Prostate gland (tissue), 2 donors: Measurements from ENCODE around the gene CNKSR3. TPM values are rescaled to one million over a fixed set of nuclear protein-coding genes. Genes with fewer than 3 reads are reported as not detected.

Experiments
- DNase-seq: peaks from one replicate; pipeline ENCODE4 v3.0.0-alpha.2; 2019; ENCODE audit warnings: low spot score
- H3K27ac ChIP-seq, 2 donors: fragments of 200-600 bp; sonication (generic); 2 replicates each; pipeline ENCODE4 v1.5.1; 2017 to 2019
- H3K27me3 ChIP-seq: fragments of 200-600 bp; sonication (generic); replicated peaks from 2 replicates; pipeline ENCODE4 v1.5.1; 2019; ENCODE audit not compliant: insufficient read depth
- H3K36me3 ChIP-seq, 2 donors: fragments of 200-600 bp; sonication (generic); 1 replicate in 1 of 2; 2 replicates in 1 of 2; pipeline versions ENCODE4 v1.5.1 to v1.8.1; 2017 to 2019
- H3K4me1 ChIP-seq: fragments of 200-600 bp; sonication (generic); replicated peaks from 2 replicates; pipeline ENCODE4 v1.5.1; 2019
- H3K4me3 ChIP-seq, 2 donors: fragments of 200-600 bp; sonication (generic); 2 replicates each; pipeline ENCODE4 v1.5.1; 2017 to 2019
- H3K9me3 ChIP-seq: fragments of 200-600 bp; sonication (generic); 2 replicates; pipeline ENCODE4 v1.5.1; 2017
- CTCF ChIP-seq, 4 experiments: fragments of 200-600 bp in 2 of 4; fragments of 450-650 bp in 2 of 4; sonication (generic) in 2 of 4; IDR thresholded peaks; 1 replicate in 3 of 4; 2 replicates in 1 of 4; pipeline ENCODE4 v1.5.1; 2016 to 2019; ENCODE audit warnings: antibody characterized with exemption in 4 of 4, mild to moderate bottlenecking in 2 of 4, moderate library complexity in 2 of 4
- POLR2A ChIP-seq: fragments of 450-650 bp; IDR thresholded peaks from one replicate; pipeline ENCODE4 v1.6.1; 2016; ENCODE audit warnings: antibody characterized with exemption, mild to moderate bottlenecking
- POLR2AphosphoS5 ChIP-seq: sonication (generic); formaldehyde crosslinking; IDR thresholded peaks from one replicate; pipeline ENCODE4 v1.6.1; 2017; ENCODE audit warnings: antibody characterized with exemption
- whole genome bisulfite sequencing: methylation state at CpG from one replicate; pipeline ENCODE4 v1.1.5; 2018; 5-methylcytosine and 5-hydroxymethylcytosine counted together
- intact Hi-C: fragments of 100-400 bp; cut with DNase I; formaldehyde crosslinking; loops from one replicate; pipeline ENCODE4 v1.14.2; 2022
- total RNA-seq, 2 donors: library from RNA; depleted of rRNA; stranded (reverse); fragments of >200 nt; gene quantifications; one replicate each; pipeline ENCODE4 v1.1.0, GENCODE V29; 2016

The CNKSR3 gene
- total RNA-seq, 2 donors from 2014 or later: 8.7 to 23.5 TPM

- Histone ChIP-seq H3K4me3 (no peak overlapping the region), H3K4me1 (no peaks in the 10 kb centered on the region), H3K9me3 (no peaks in the 10 kb centered on the region), H3K27me3 (no peaks in the 10 kb centered on the region), H3K36me3 (no peaks in the 10 kb centered on the region), H3K27ac (no peak overlapping the region)
- no peak for TF ChIP-seq POLR2AphosphoS5
- no peak for TF ChIP-seq CTCF (IDR thresholded peaks at IDR 0.05)
- TF ChIP-seq POLR2A: no peak
- DNase-seq: no peak
- whole genome bisulfite sequencing: 42% methylated on average over 2 of the region's 2 CpGs
- intact Hi-C loops: no loop called here
Observed at GRCh38 chr6:154447954-154448353, 62.5 kb downstream of the CNKSR3 start.

- no peaks in the 10 kb centered on the region for H3K27me3 ChIP-seq
- H3K9me3 ChIP-seq: no peaks in the 10 kb centered on the region
- no peak overlapping the region for H3K4me3 ChIP-seq
- H3K36me3 ChIP-seq: no peaks in the 10 kb centered on the region
- no peaks in the 10 kb centered on the region for H3K4me1 ChIP-seq
- no peak overlapping the region for H3K27ac ChIP-seq
- TF ChIP-seq POLR2AphosphoS5: no peak
- no peak for TF ChIP-seq POLR2A
- no peak for TF ChIP-seq CTCF (IDR thresholded peaks at IDR 0.05)
- DNase-seq: no peak
- 92% methylated on average over 8 of the region's 8 CpGs for WGBS
- intact Hi-C loops: no loop called here
Observed at GRCh38 chr6:154446984-154447383, 63.5 kb downstream of the CNKSR3 start.

DNA sequence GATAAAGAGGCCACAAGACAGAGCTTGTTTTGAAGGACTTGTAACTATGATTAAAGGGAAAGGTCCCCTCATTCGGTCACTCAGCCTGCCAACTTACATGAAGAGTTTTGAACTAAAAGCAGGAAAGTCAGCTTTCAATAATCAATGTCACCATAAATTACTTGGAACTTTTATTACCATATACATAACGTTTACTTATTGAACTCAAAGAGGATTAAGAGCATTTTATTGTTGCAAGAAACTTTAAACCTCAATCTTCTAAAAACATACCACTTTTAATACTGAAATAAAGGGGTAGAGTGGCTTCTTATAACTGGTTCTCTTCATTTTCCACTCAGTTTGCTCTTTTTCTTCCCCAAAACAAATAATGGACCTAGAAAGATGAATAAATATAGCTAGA is 65.1 kb downstream of the CNKSR3 start:
- Histone ChIP-seq H3K27ac (no peak overlapping the region), H3K9me3 (no peaks in the 10 kb centered on the region), H3K4me1 (no peaks in the 10 kb centered on the region), H3K4me3 (no peak overlapping the region), H3K27me3 (no peaks in the 10 kb centered on the region), H3K36me3 (no peaks in the 10 kb centered on the region)
- intact Hi-C loops: no loop called here
- DNase-seq: no peak
- TF ChIP-seq POLR2A (no peak), CTCF (IDR thresholded peaks at IDR 0.05) (no peak), POLR2AphosphoS5 (no peak)
- 33% methylated on average over 2 of the region's 2 CpGs for WGBS

DNA sequence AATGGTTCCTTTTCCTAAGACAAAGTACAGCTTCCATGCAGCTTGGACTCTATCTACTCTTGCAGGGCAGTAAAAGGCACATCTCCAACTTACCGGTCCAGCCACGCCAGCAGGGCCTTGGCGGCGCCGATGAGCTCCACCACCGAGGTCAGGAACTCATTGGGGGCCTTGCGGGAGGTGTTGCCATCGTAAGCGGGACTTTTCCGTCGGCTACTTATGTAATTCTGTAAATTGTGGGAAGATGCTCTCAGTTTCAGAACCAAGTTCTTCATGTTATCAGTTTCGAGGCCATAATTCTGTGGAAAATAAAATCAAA is 68.5 kb downstream of the CNKSR3 start:
- WGBS: 95% methylated on average over 12 of the region's 12 CpGs
- intact Hi-C loops: no loop called here
- Histone ChIP-seq H3K4me3 (no peak overlapping the region), H3K27ac (no peak overlapping the region), H3K27me3 (no peaks in the 10 kb centered on the region), H3K9me3 (no peaks in the 10 kb centered on the region), H3K36me3 (no peaks in the 10 kb centered on the region), H3K4me1 (no peaks in the 10 kb centered on the region)
- DNase-seq: no peak
- TF ChIP-seq CTCF (IDR thresholded peaks at IDR 0.05) (no peak), POLR2A (no peak), POLR2AphosphoS5 (no peak)

GRCh38 chr6:154440422-154441043 is 70.0 kb downstream of the CNKSR3 start:
- no peaks in the 10 kb centered on the region for H3K36me3 ChIP-seq
- intact Hi-C loops: no loop called here
- no peaks in the 10 kb centered on the region for H3K9me3 ChIP-seq
- H3K27ac ChIP-seq: no peak overlapping the region
- no peak overlapping the region for H3K4me3 ChIP-seq
- no peaks in the 10 kb centered on the region for H3K4me1 ChIP-seq
- DNase-seq: no peak
- 92% methylated on average over 1 of the region's 1 CpG for WGBS
- H3K27me3 ChIP-seq: no peaks in the 10 kb centered on the region
- TF ChIP-seq POLR2A (no peak), CTCF (IDR thresholded peaks at IDR 0.05) (no peak), POLR2AphosphoS5 (no peak)
